Right lobe of liver (tissue), 6 donors: ENCODE data around the gene CELSR1. TPM values are rescaled to one million over a fixed set of nuclear protein-coding genes. Genes with fewer than 3 reads are reported as not detected.

Source experiments
- ATAC-seq, 4 donors: fragments of 200-7000 bp; cut with Tn5 transposase; one replicate each; pipeline ENCODE4 v1.9.1; 2020; ENCODE audit warnings: mild to moderate bottlenecking in 4 of 4, moderate library complexity in 4 of 4
- DNase-seq, 3 donors: peaks; one replicate each; pipeline ENCODE4 v3.0.0-alpha.2; 2020
- H3K27ac ChIP-seq, 3 donors: fragments of 200-600 bp; one replicate each; pipeline ENCODE4 v1.8.0; 2022
- H3K27me3 ChIP-seq, 2 donors: fragments of 200-600 bp; one replicate each; pipeline ENCODE4 v1.8.0; 2022
- H3K36me3 ChIP-seq, 4 donors: fragments of 200-600 bp; sonication (generic) in 1 of 4; one replicate each; pipeline versions ENCODE4 v1.5.1 to v1.8.0; 2017 to 2022; ENCODE audit warnings: control low read depth in 1 of 4
- H3K4me1 ChIP-seq, 4 donors: fragments of 200-600 bp; sonication (generic) in 1 of 4; one replicate each; pipeline versions ENCODE4 v1.5.1 to v1.8.0; 2017 to 2022; ENCODE audit warnings: control low read depth in 1 of 4
- H3K4me3 ChIP-seq, 3 donors: fragments of 200-600 bp; one replicate each; pipeline ENCODE4 v1.8.0; 2022
- H3K9me3 ChIP-seq, 4 donors: fragments of 200-600 bp; sonication (generic) in 1 of 4; one replicate each; pipeline versions ENCODE4 v1.5.1 to v1.8.0; 2017 to 2022; ENCODE audit warnings: control low read depth in 1 of 4
- CTCF ChIP-seq, 4 donors: fragments of 200-600 bp in 3 of 4; fragments of 450-650 bp in 1 of 4; IDR thresholded peaks; one replicate each; pipeline versions ENCODE4 v1.5.1 to v1.8.0; 2016 to 2022; ENCODE audit warnings: antibody characterized with exemption in 4 of 4, mild to moderate bottlenecking in 2 of 4
- POLR2A ChIP-seq: fragments of 450-650 bp; IDR thresholded peaks from one replicate; pipeline ENCODE4 v1.6.1; 2017; ENCODE audit warnings: antibody characterized with exemption, mild to moderate bottlenecking
- WGBS: methylation state at CpG from one replicate; pipeline ENCODE4 v1.1.6; 2018; ENCODE audit warnings: low coverage, low lambda C conversion rate; ENCODE audit not compliant: insufficient coverage; ENCODE audit errors: missing lambda C conversion rate; 5-methylcytosine and 5-hydroxymethylcytosine counted together
- intact Hi-C, 2 donors: fragments of 100-400 bp; cut with DNase I; formaldehyde crosslinking; loops; one replicate each; pipeline versions ENCODE4 v1.11.2 to v1.14.1; 2022
- total RNA-seq, 6 experiments: library from RNA; depleted of rRNA in 2 of 6; stranded (reverse); fragments of >200 nt in 2 of 6; fragmentation: NEBNext Ultra II Directional in 3 of 6; extraction: Animal tissue kit (Norgen Biotek cat#: 25700) in 3 of 6; gene quantifications; one replicate each; pipeline versions ENCODE4 v1.1.0 to v1.2.4, GENCODE V29; 2016 to 2023
- donor health status: DM: no; HTN: yes; CAD: no.
- donor health status: DM: no; HTN: no; CAD: no.
- donor health status: DM: no; HTN: no; CAD: no.
- donor health status: DM: no; HTN: yes; CAD: no.
- donor health status: DM: no; HTN: yes; CAD: no.

Gene CELSR1
- total RNA-seq, 6 experiments from 2014 or later = 2.9 to 8.2 (median 5.0) TPM

DNA sequence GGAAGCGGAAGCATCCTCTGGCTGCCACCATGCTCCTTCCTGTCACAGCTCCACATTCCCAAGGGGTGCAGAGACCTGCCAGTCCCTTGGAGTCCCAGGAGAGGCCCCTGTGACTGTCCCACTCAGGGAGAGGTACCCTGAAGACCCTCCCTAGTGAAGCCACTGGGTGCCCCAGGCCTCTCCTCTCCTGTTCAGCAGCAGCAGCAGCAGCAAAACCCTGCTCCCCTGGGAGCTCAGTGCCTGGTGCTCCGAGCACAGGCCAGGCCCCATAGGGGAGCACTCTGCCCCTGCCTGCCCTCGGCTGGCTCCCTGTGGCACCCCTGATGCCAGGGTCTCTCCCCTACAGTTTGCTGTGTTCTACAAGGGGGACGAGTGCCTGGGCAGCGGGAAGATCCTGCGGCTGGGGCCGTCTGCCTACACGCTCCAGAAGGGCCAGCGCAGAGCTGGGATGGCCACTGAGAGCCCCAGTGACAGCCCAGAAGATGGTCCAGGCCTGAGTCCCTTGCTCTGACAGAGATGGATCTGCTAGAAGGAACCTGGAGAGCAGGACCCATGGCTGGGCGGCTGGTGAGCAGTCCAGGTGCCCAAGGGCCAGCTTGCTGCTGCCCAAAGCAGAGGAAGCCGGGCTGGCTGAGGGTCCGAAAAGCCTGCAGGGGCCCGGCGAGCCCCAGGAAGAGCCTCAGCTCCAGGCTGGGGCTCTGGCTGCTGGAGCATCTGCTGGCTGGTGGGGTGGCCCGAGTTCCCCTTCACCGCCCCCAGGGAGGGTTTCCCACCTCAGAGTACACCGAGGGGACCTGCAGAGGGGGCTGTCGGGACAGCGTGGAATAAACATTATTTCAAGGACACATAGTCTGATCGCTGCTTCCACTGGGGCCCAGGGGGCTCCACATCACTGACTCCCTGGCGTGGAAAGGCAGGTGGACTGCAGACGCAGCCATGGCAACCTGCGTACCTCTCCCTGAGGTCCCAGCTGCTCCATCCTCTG is 180.6 kb downstream of the CELSR1 start:
- no peaks in the 10 kb centered on the region for H3K9me3 ChIP-seq
- H3K36me3 ChIP-seq = peaks cover 0 to 34% (median 8%) of the 10 kb centered on the region in 4 donors
- no peak for TF ChIP-seq CTCF (IDR thresholded peaks at IDR 0.05)
- no peak for TF ChIP-seq POLR2A
- peaks cover 0 to 3% (median under 1%) of the 10 kb centered on the region in 4 donors for H3K4me1 ChIP-seq
- ATAC-seq (no peak), DNase-seq (peak in 1 of 3 donors; percentile 43)
- intact Hi-C loops = loop anchor here (5.0 kb wide), 2 partner anchors 181 to 186 kb away; partner anchors contain the start of gene CELSR1 (in 1 of the 2)
- no CpG with 5 or more reads among the region's 23 CpGs for WGBS
- H3K27me3 ChIP-seq = no peaks in the 10 kb centered on the region
- no peak overlapping the region for H3K4me3 ChIP-seq
- no peak overlapping the region for H3K27ac ChIP-seq

DNA sequence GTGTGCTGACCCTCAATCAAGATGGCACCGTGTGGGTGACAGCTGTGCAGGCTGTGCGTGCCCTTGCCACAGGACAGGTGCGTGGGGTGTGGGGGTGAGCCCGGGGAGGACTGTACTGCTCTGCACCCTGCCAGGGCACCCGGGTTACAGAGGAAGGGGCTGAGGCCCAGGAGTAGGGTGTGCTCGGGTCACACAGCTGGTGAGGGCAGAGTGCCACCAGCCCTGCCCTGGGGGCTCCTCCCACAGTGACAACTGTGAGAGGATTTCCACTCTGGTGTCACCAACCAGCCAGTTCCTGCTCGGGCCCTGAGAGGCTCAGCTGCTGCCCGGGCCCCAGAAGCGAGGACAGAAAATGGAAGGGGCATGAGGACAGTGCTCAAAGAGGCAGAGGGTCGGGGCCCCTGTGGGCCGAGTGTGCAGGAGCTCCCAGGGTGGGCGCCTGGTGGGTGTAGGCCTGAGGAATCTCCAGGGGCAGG is 181.4 kb downstream of the CELSR1 start:
- Histone ChIP-seq H3K36me3 (peaks cover 0 to 41% (median 12%) of the 10 kb centered on the region in 4 donors), H3K27ac (no peak overlapping the region), H3K4me3 (no peak overlapping the region), H3K9me3 (no peaks in the 10 kb centered on the region), H3K27me3 (no peaks in the 10 kb centered on the region), H3K4me1 (no peaks in the 10 kb centered on the region)
- intact Hi-C loops = loop anchor here (5.0 kb wide), 2 partner anchors 181 to 186 kb away; partner anchors contain the start of gene CELSR1 (in 1 of the 2)
- ATAC-seq (peak in 1 of 4 donors; percentile 5), DNase-seq (no peak)
- TF ChIP-seq CTCF (IDR thresholded peaks at IDR 0.05) = no peak
- TF ChIP-seq POLR2A = no peak
- WGBS = 93% methylated on average over 3 of the region's 12 CpGs

- DNase-seq (peak; percentile 65 to 75 (median 75)), ATAC-seq (peak; percentile 58 to 78 (median 71))
- WGBS = no CpG with 5 or more reads among the region's 22 CpGs
- Histone ChIP-seq H3K36me3 (peaks cover 0 to 46% (median 15%) of the 10 kb centered on the region in 4 donors), H3K4me3 (no peak overlapping the region), H3K9me3 (no peaks in the 10 kb centered on the region), H3K27me3 (no peaks in the 10 kb centered on the region), H3K27ac (no peak overlapping the region), H3K4me1 (no peaks in the 10 kb centered on the region)
- intact Hi-C loops = loop anchor here (5.0 kb wide), 2 partner anchors 182 to 187 kb away; partner anchors contain the start of gene CELSR1 (in 1 of the 2)
- TF ChIP-seq CTCF (IDR thresholded peaks at IDR 0.05) = peak; percentile 69 to 83 (median 77)
- TF ChIP-seq POLR2A = no peak
Observed at GRCh38 chr22:46355369-46355995, 181.9 kb downstream of the CELSR1 start.

GRCh38 chr22:46354993-46355305 is 182.5 kb downstream of the CELSR1 start:
- peaks cover 0 to 52% (median 17%) of the 10 kb centered on the region in 4 donors for H3K36me3 ChIP-seq

More at GRCh38 chr22:46354993-46355305, 182.5 kb downstream of the CELSR1 start:
- Histone ChIP-seq H3K9me3 (no peaks in the 10 kb centered on the region), H3K4me3 (no peak overlapping the region), H3K4me1 (no peaks in the 10 kb centered on the region), H3K27me3 (no peaks in the 10 kb centered on the region), H3K27ac (no peak overlapping the region)
- DNase-seq (no peak), ATAC-seq (no peak)
- TF ChIP-seq POLR2A = no peak
- no peak for TF ChIP-seq CTCF (IDR thresholded peaks at IDR 0.05)
- intact Hi-C loops = loop anchor here (5.0 kb wide), 2 partner anchors 182 to 187 kb away; partner anchors contain the start of gene CELSR1 (in 1 of the 2)
- WGBS = no CpG with 5 or more reads among the region's 7 CpGs
